Stimulated activated CD4-positive, alpha-beta T cell treated with anti-CD3 and anti-CD28 coated beads, TNF-alpha, amount 100 ng/mL, for 1 hour (primary cell): ENCODE measurements around the gene HPS1.
"Not testable (repeated sequence)": the region's sequence is repeated elsewhere in the genome, so short reads cannot be mapped to it uniquely, and the experiment has no call there.

Source experiments
- DNase-seq, 3 donors: peaks; one replicate each; pipeline ENCODE4 v3.0.0-alpha.2; 2020; ENCODE audit warnings: low read depth in 3 of 3, low spot score in 1 of 3

The HPS1 gene

GRCh38 chr10:98394851-98395440 is 51.8 kb downstream of the HPS1 start:
- DNase-seq = no peak

DNA sequence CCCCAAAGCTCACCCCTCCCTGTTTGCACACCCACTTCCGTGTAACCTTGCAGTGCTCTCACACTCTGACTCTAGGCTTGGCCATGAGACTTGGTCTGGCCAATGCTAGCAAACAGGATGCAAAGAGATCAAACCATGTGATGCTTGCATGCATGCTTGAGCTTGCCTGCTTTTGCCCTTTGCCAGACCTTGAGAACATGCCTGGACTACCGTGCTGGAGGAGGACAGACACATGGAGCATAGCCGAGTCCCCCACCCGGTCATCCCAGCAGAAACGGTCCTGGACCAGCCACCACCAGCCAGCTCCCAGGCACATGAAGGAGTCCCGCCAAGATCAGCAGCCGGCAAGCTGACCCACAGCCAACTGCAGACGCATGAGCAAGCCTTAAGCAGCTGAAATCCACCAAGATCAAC is 55.1 kb downstream of the HPS1 start:
- DNase-seq = no peak

DNA sequence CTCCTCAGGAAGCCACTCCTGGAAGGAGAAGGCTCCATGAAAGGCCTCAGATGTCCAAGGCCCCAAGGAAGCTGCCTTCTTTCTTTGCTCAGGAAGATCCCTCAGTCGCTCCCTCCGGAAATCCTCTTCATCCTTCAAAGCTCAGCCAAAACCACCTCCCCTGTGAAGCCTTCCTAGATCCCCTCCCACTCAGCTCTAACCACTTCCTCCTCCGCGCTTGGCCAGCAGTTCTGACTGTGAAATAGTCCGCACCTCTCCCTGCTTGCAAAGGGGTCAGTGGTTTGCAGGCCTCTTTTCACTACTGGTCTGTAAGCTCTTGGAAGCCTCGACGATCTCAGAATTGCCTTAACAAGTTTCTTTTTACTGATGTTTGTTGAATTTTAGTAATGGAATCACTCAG is 55.7 kb downstream of the HPS1 start:
- DNase-seq = no peak

DNA sequence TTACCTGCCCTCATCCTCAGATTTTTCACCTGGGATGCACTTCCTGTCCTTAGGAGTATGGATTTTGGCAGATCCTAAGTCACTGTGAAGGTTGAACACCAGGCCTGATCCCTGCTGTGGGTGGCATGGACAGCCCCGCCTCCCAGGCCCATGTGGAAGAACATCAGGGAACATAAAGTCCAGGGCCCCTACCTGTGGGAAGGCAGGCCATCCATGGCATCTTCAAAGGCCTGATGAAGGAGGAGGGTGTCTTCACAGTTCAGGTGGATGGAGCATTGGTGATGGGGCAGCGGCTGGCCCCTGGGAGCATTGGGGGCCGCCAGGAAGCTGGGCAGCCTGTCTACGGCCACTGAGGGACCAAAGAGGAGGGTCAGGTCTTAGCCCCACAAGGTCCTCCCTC is 56.3 kb downstream of the HPS1 start:
- DNase-seq = no peak

DNA sequence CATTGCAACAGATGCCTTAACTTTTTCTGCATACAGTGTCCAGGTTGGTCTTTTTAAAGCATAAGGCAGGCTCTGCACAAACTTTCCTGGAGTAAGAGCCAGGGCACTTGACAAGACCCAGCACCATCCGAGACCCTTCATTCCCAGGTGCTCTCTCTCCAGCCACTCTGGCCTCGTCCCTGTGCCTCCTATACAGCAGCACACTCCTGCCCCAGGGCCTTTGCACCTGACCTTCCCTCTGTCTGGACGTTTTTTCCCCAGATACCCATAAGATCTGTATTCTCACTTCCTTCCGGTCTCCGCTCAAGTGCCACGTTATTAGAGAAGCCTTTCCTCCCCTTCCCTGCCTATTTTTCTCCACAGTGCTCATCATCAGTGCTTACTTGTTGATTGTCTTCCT is 57.3 kb downstream of the HPS1 start:
- no peak for DNase-seq

DNA sequence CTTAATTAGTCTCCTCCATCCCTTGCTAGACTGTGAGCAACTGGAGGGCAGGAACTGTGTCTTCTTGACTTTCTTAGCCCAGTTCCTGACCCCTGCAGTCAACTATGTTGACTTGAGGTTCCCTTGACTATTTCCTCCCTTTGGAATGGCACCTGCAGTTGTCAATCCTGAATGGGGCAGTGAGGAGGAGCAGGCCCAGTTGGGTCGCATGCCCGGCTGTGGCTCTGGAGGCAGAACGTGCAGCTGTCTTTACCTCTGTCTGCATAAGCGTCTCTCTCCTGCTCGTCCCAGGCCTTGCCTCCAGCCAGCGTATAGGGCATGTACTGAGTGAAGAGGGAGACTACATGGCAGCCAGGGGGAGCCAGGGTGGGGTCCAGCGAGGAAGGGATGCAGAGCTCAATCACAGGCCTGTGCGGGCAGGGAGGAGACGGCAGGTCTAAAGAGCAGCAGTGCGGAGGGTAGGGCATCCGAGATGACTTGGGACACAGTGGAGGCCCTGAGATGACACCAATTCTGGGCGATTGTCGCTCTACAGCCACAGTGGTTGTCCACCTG is 58.6 kb downstream of the HPS1 start:
- no peak for DNase-seq

DNA sequence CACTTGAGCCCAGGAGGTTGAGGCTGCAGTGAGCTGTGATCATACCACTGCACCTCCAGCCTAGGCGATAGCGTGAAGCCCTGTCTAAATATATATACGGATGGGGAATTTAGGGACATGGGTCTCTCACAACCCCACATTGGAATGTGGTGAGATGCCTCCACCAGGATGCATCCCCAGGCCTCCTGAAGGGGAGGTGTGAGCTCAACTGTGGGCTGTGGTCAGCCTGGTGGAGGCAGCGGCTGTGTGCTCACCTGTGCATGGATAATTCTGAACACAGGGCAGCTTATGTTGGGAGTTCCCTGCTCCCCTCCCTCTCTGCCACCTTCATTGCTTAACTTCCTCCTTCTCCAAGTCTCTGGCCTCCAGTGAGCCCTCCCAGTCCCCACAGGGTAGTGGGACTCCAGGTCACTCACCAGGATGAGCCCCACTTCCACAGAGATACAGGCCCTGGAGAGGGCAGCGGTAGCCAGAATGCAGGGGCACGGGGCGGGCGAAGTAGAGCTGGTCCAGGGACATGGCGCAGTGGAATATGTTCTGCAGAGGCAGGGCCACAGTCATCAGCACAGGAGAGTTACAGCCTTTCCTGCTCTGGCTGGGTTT is 62.1 kb downstream of the HPS1 start:
- DNase-seq = no peak

DNA sequence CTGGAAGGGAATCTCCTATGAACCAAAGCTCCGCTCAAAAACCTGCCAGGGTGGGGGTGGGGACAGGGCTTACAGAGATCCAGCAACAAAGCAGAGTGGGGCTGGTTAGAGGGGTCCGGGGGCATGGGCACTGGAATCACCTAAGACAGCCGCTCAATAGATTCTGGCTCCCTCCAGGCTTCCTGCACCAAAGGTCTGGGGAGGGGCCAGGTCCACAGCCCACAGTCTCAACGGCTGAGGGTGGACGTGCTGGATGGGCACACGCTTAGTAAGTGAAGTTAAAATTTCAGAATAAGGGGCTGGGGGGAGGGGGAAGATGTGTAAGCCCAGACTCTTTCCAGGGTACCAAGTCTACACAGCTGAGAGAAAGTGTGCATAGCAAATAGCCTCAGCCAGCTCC is 62.9 kb downstream of the HPS1 start:
- DNase-seq = no peak

GRCh38 chr10:98383134-98383667 is 63.5 kb downstream of the HPS1 start:
- DNase-seq = not testable (repeated sequence)

DNA sequence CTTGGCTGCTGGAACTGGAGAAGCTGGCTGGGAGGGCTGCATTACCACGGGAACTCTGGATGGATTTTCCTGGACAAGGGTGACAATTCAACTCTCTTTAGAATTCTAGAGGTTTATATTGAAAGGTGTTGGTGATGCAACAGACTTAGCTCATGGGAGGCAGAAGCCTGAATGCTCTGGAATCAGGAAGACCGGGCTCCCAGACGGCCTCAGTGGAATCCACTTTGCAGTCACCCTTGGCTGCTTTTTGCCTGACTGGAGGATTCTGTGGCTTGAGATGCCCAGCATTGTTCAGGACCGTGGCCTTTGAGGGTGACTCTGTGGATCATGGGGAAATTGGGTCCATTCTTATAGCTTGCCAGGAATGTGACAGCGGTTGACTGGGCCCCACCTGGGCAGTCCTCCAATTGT is 64.0 kb downstream of the HPS1 start:
- no peak for DNase-seq

DNA sequence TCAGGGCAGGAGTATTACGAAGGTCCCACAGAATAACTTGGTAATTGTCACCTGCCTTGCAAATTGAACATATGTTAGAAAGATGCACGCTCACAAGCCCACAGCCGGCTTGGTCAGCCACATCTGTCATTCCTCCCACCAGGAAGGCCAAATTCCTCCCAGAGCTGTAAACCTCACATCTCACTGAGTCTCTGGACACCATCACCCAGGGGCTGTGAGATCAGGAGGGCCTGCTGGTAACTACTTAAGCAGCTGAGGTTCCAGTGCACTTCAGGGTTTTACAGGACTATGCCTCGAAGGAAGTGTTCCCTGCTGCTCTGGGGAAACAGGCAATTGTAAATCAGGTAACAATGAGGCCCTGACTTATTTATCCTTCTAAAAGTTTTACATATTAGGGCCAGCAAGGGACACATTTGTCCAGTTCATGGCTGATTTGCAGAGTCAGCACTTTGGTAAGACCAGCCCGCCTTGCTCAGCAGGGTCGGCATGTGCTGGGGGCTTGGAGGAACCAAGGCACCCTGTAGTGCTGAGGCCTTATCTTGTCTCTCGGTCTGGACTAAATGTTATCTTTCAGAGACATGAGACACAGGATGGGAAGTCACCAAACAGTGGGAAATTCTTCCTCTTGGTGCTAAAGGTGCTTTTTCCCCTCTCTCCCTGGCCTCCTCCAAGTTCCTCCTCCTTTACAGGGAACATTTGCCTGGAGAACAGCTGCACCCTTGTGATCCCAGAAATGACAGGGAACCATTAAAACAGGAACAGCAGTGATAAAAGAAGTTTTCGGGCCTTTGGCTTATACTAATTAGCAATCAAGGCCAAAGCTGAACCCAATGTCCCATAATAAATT is 66.0 kb downstream of the HPS1 start:
- DNase-seq = no peak

DNA sequence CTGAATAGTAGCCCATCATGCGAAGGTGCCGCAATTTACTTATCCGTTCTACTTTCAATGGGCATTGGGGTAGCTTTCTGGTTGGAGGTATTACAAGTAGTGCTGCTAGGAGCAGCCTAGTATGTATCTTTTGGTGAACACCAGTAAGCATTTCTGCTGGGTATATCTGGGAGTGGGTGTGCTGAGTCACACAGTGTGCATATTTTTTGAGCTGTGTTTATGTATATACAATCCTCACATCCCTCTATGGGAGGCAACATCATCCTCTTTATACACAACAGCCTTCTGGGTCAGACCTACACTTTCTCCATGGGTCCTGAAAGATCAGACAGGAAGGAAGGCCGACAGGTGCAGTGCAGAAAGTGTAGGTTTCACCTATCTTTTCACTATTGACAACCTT is 68.0 kb downstream of the HPS1 start:
- DNase-seq = no peak

- DNase-seq = no peak
Observed at GRCh38 chr10:98377536-98377935, 69.2 kb downstream of the HPS1 start.

DNA sequence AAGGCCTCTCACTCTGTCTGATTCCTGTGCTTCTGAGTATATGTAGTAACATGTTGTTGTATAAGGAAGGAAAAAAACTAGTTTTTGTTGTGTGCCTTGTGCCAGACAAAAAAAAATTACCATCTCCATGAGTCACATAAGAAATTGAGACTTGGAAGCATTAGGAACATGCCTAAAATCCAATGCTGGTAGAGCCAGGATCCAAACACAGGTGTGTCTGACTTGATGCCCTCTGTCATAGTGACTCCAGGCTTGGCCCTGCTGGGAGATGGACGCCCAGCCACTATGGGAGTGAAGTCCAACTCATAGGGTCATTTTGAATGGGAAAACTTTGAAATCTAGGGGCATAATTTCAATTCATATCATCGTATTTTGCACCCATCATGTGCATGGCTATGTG is 69.7 kb downstream of the HPS1 start:
- DNase-seq = no peak

- no peak for DNase-seq
Observed at GRCh38 chr10:98376485-98376884, 70.2 kb downstream of the HPS1 start.

GRCh38 chr10:98374217-98374985 is 72.3 kb downstream of the HPS1 start:
- DNase-seq = no peak

- no peak for DNase-seq
Observed at GRCh38 chr10:98373260-98374040, 73.3 kb downstream of the HPS1 start.

- no peak for DNase-seq
Observed at GRCh38 chr10:98370831-98371820, 75.6 kb downstream of the HPS1 start.

GRCh38 chr10:98369801-98370200 is 76.9 kb downstream of the HPS1 start:
- no peak for DNase-seq
